MM.1S (cell line): ENCODE data around the gene RFXANK.
"Not testable (repeated sequence)": the region's sequence is repeated elsewhere in the genome, so short reads cannot be mapped to it uniquely, and the experiment has no call there.

Experiments
- DNase-seq: peaks from one replicate; pipeline ENCODE4 v3.0.0-alpha.2; 2015
- H2AFZ ChIP-seq: fragments of 300-600 bp; sonication (generic); 2 replicates; pipeline ENCODE4 v1.6.0; 2016; ENCODE audit warnings: antibody characterized with exemption, low read length
- H3F3A ChIP-seq: fragments of 300-600 bp; sonication (generic); 2 replicates; pipeline ENCODE4 v1.6.1; 2016; ENCODE audit warnings: mild to moderate bottlenecking, antibody characterized with exemption, low read length, moderate library complexity, mixed read lengths; ENCODE audit not compliant: insufficient read depth
- H3K27ac ChIP-seq: fragments of 300-600 bp; sonication (generic); 2 replicates; pipeline ENCODE4 v1.5.1; 2016; ENCODE audit warnings: mild to moderate bottlenecking, low read length
- H3K27me3 ChIP-seq: fragments of 300-600 bp; sonication (generic); replicated peaks from 2 replicates; pipeline ENCODE4 v1.6.0; 2016; ENCODE audit warnings: low read length; ENCODE audit not compliant: insufficient read depth
- H3K36me3 ChIP-seq: fragments of 300-600 bp; sonication (generic); replicated peaks from 2 replicates; pipeline ENCODE4 v1.6.1; 2016; ENCODE audit warnings: mild to moderate bottlenecking, low read length, mixed read lengths; ENCODE audit not compliant: insufficient read depth
- H3K4me1 ChIP-seq: fragments of 300-600 bp; sonication (generic); 2 replicates; pipeline ENCODE4 v1.6.1; 2016; ENCODE audit warnings: low read length, mixed read lengths
- H3K4me2 ChIP-seq: fragments of 300-600 bp; sonication (generic); 2 replicates; pipeline ENCODE4 v1.6.0; 2016; ENCODE audit warnings: low read depth, low read length
- H3K4me3 ChIP-seq: fragments of 300-600 bp; sonication (generic); 2 replicates; pipeline ENCODE4 v1.5.1; 2016; ENCODE audit warnings: low read length, mixed read lengths
- H3K79me2 ChIP-seq: fragments of 300-600 bp; sonication (generic); 2 replicates; pipeline ENCODE4 v1.6.1; 2016; ENCODE audit warnings: mixed run types, low read length, mixed read lengths
- H3K9ac ChIP-seq: fragments of 300-600 bp; sonication (generic); 2 replicates; pipeline ENCODE4 v1.6.1; 2016; ENCODE audit warnings: low read length, mixed read lengths
- H3K9me2 ChIP-seq: fragments of 300-600 bp; sonication (generic); replicated peaks from 2 replicates; pipeline ENCODE4 v1.6.1; 2016; ENCODE audit warnings: mild to moderate bottlenecking, low read length, mixed read lengths; ENCODE audit not compliant: insufficient read depth
- H3K9me3 ChIP-seq: fragments of 300-600 bp; sonication (generic); replicated peaks from 2 replicates; pipeline ENCODE4 v1.6.1; 2016; ENCODE audit warnings: mild to moderate bottlenecking, low read length, mixed read lengths; ENCODE audit not compliant: insufficient read depth
- H4K20me1 ChIP-seq: fragments of 300-600 bp; sonication (generic); 2 replicates; pipeline ENCODE4 v1.6.1; 2016; ENCODE audit warnings: mild to moderate bottlenecking, low read length, moderate library complexity, mixed read lengths; ENCODE audit not compliant: insufficient read depth
- CTCF ChIP-seq: fragments of 300-600 bp; sonication (generic); IDR thresholded peaks from 2 replicates; pipeline ENCODE4 v1.5.1; 2016; ENCODE audit warnings: antibody characterized with exemption, low read length, mixed read lengths
- EZH2 ChIP-seq: fragments of 300-600 bp; sonication (generic); optimal IDR thresholded peaks from 2 replicates; pipeline ENCODE3; 2017; ENCODE audit warnings: low read depth, mild to moderate bottlenecking, antibody characterized with exemption, low read length, mixed read lengths
- EZH2phosphoT487 ChIP-seq: fragments of 300-600 bp; sonication (generic); IDR thresholded peaks from 2 replicates; pipeline ENCODE4 v1.6.1; 2018; ENCODE audit warnings: antibody characterized with exemption, low read length

Gene RFXANK

GRCh38 chr19:19215792-19216191 is 23.7 kb downstream of the RFXANK start:
- no peak overlapping the region for H3K4me3 ChIP-seq
- no peak for DNase-seq
- no peak for TF ChIP-seq EZH2phosphoT487
- TF ChIP-seq CTCF, result no peak
- TF ChIP-seq EZH2, result no peak
- H3K9me2 ChIP-seq, result no peaks in the 10 kb centered on the region
- H3K36me3 ChIP-seq, result no peaks in the 10 kb centered on the region
- no peaks in the 10 kb centered on the region for H3F3A ChIP-seq
- H3K27me3 ChIP-seq, result peaks cover 79% of the 10 kb centered on the region
- H4K20me1 ChIP-seq, result no peaks in the 10 kb centered on the region
- H3K4me2 ChIP-seq, result no peak overlapping the region
- H3K9me3 ChIP-seq, result no peaks in the 10 kb centered on the region
- no peak overlapping the region for H2AFZ ChIP-seq
- no peaks in the 10 kb centered on the region for H3K4me1 ChIP-seq
- no peak overlapping the region for H3K9ac ChIP-seq
- H3K27ac ChIP-seq, result no peak overlapping the region
- no peaks in the 10 kb centered on the region for H3K79me2 ChIP-seq

DNA sequence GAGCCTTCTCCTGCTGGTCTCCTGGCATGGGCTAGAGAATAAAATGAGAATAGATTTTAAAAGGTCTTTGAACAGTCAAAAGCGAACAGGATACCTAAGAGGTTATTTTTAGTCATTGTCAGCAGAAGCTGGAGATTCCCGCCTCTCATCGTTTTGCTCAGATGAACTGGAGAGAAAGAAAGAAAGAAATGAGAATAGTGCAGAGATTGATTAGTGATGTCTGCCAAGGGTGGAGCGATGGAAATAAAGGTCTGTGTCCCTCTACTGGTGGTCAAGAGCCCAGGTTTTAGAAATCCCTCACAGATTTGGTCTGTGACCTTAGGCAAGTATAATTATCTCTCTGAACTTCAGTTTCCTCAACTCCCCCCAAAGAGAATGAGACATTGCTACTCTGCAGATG is 25.0 kb downstream of the RFXANK start:
- Histone ChIP-seq H3K9ac (no peak overlapping the region), H3K4me2 (no peak overlapping the region; the same call in 1 of the 2 replicates), H3K27ac (no peak overlapping the region), H2AFZ (no peak overlapping the region), H3K4me3 (no peak overlapping the region), H3K9me3 (no peaks in the 10 kb centered on the region), H4K20me1 (no peaks in the 10 kb centered on the region), H3K27me3 (peaks cover 76% of the 10 kb centered on the region), H3K79me2 (no peaks in the 10 kb centered on the region), H3K4me1 (no peaks in the 10 kb centered on the region), H3K36me3 (no peaks in the 10 kb centered on the region), H3F3A (no peaks in the 10 kb centered on the region), H3K9me2 (no peaks in the 10 kb centered on the region)
- TF ChIP-seq EZH2phosphoT487 (no peak), EZH2 (no peak), CTCF (0 out of 2 replicates have a peak, but pooled peaks have one; percentile 13)
- peak; percentile 38 for DNase-seq

DNA sequence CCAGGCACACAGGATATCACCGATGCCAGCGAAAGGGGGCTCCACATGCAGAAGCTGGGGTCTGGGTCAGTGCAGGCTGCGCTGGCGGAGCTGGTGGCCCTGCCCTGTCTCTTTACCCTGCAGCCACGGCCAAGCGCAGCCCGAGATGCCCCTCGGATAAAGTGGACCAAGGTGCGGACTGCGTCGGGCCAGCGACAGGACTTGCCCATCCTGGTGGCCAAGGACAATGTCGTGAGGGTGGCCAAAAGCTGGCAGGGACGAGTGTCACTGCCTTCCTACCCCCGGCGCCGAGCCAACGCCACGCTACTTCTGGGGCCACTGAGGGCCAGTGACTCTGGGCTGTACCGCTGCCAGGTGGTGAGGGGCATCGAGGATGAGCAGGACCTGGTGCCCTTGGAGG is 26.9 kb downstream of the RFXANK start:
- TF ChIP-seq EZH2 (no peak), EZH2phosphoT487 (no peak), CTCF (no peak)
- H3K4me2 ChIP-seq, result no peak overlapping the region

GRCh38 chr19:19221000-19221399 is 28.9 kb downstream of the RFXANK start:
- peaks cover 66% of the 10 kb centered on the region for H3K27me3 ChIP-seq
- H4K20me1 ChIP-seq, H3K9me2 ChIP-seq, DNase-seq, H3K9me3 ChIP-seq, H3K4me3 ChIP-seq, H3K9ac ChIP-seq, H3K4me1 ChIP-seq, H3K36me3 ChIP-seq, H3K79me2 ChIP-seq, H3F3A ChIP-seq, H3K27ac ChIP-seq, H3K4me2 ChIP-seq, H2AFZ ChIP-seq: not testable (repeated sequence)

More for the DNA sequence above, 26.9 kb downstream of the RFXANK start:
- no peak for DNase-seq
- Histone ChIP-seq H3K27ac (no peak overlapping the region), H3K4me1 (no peaks in the 10 kb centered on the region), H3K9me3 (no peaks in the 10 kb centered on the region), H3K4me3 (no peak overlapping the region), H3K27me3 (peaks cover 67% of the 10 kb centered on the region), H2AFZ (no peak overlapping the region), H4K20me1 (no peaks in the 10 kb centered on the region), H3K9me2 (no peaks in the 10 kb centered on the region), H3K36me3 (no peaks in the 10 kb centered on the region), H3K79me2 (no peaks in the 10 kb centered on the region), H3K9ac (no peak overlapping the region), H3F3A (no peaks in the 10 kb centered on the region)
